Measurements from ENCODE around the gene SLC45A2.

SLC45A2 gene

GRCh38 chr5:34008802-34009201, 24.3 kb upstream of the SLC45A2 start:
- no peak for DNase-seq (ENCODE audit: low read depth)
- peak overlapping the region; percentile 68 for H3K4me3 ChIP-seq (ENCODE audit: low read depth, low read length)

- peak within 1 kb of the TSS; percentile 68 for H3K4me3 ChIP-seq (ENCODE audit: low read depth, low read length)
Measured at GRCh38 chr5:34007621-34008600, 23.4 kb upstream of the SLC45A2 start, which contains the start of gene AMACR. AMACR (minus strand) TSS chr5:34008050; CDS start chr5:34008019, 31 bp downstream.

GRCh38 chr5:34007201-34007620, 22.7 kb upstream of the SLC45A2 start:
- DNase-seq (ENCODE audit: low read depth), result no peak
- H3K4me3 ChIP-seq (ENCODE audit: low read depth, low read length), result peak overlapping the region; percentile 68

More at GRCh38 chr5:34007621-34008600, 23.4 kb upstream of the SLC45A2 start, which contains the start of gene AMACR:
- peak; percentile 89 for DNase-seq (ENCODE audit: low read depth)

- no peak for DNase-seq (ENCODE audit: low read depth)
- H3K4me3 ChIP-seq (ENCODE audit: low read depth, low read length), result no peak overlapping the region
Measured at GRCh38 chr5:34005681-34006080, 21.2 kb upstream of the SLC45A2 start.

- no peak overlapping the region for H3K4me3 ChIP-seq (ENCODE audit: low read depth, low read length)
- DNase-seq (ENCODE audit: low read depth), result no peak
Measured at GRCh38 chr5:34005211-34005610, 20.7 kb upstream of the SLC45A2 start.

- DNase-seq (ENCODE audit: low read depth), result no peak
Measured at GRCh38 chr5:34003941-34004340, 19.4 kb upstream of the SLC45A2 start.

GRCh38 chr5:34002629-34003328, 18.3 kb upstream of the SLC45A2 start:
- H3K4me3 ChIP-seq (ENCODE audit: low read depth, low read length), result no peak overlapping the region
- no peak for DNase-seq (ENCODE audit: low read depth)

More at GRCh38 chr5:34003941-34004340, 19.4 kb upstream of the SLC45A2 start:
- no peak overlapping the region for H3K4me3 ChIP-seq (ENCODE audit: low read depth, low read length)

GRCh38 chr5:34001241-34001841, 16.8 kb upstream of the SLC45A2 start:
- H3K4me3 ChIP-seq (ENCODE audit: low read depth, low read length), result no peak overlapping the region
- DNase-seq (ENCODE audit: low read depth), result no peak

GRCh38 chr5:33999978-34000377, 15.5 kb upstream of the SLC45A2 start:
- no peak overlapping the region for H3K4me3 ChIP-seq (ENCODE audit: low read depth, low read length)
- no peak for DNase-seq (ENCODE audit: low read depth)

- DNase-seq (ENCODE audit: low read depth), result peak; percentile 70
- no peak overlapping the region for H3K4me3 ChIP-seq (ENCODE audit: low read depth, low read length)
Measured at GRCh38 chr5:33997331-33997983, 13.0 kb upstream of the SLC45A2 start.

- DNase-seq (ENCODE audit: low read depth), result no peak
- no peak overlapping the region for H3K4me3 ChIP-seq (ENCODE audit: low read depth, low read length)
Measured at GRCh38 chr5:33995865-33996264, 11.4 kb upstream of the SLC45A2 start.

GRCh38 chr5:33994845-33995244, 10.4 kb upstream of the SLC45A2 start:
- DNase-seq (ENCODE audit: low read depth), result peak; percentile 56
- H3K4me3 ChIP-seq (ENCODE audit: low read depth, low read length), result no peak overlapping the region

- H3K4me3 ChIP-seq (ENCODE audit: low read depth, low read length), result no peak overlapping the region
- DNase-seq (ENCODE audit: low read depth), result no peak
Measured at GRCh38 chr5:33992864-33993263, 8.4 kb upstream of the SLC45A2 start.

- DNase-seq (ENCODE audit: low read depth), result no peak
Measured at GRCh38 chr5:33985447-33985846, 954 bp upstream of the SLC45A2 start.

GRCh38 chr5:33984178-33984577, 315 bp downstream of the SLC45A2 start:
- H3K4me3 ChIP-seq (ENCODE audit: low read depth, low read length), result no peak overlapping the region
- DNase-seq (ENCODE audit: low read depth), result no peak

More at GRCh38 chr5:33985447-33985846, 954 bp upstream of the SLC45A2 start:
- H3K4me3 ChIP-seq (ENCODE audit: low read depth, low read length), result no peak overlapping the region

GRCh38 chr5:33981408-33982162, 2.9 kb downstream of the SLC45A2 start:
- DNase-seq (ENCODE audit: low read depth), result no peak
- H3K4me3 ChIP-seq (ENCODE audit: low read depth, low read length), result no peak overlapping the region

GRCh38 chr5:33980030-33980429, 4.5 kb downstream of the SLC45A2 start:
- no peak for DNase-seq (ENCODE audit: low read depth)
- no peak overlapping the region for H3K4me3 ChIP-seq (ENCODE audit: low read depth, low read length)

GRCh38 chr5:33978306-33978705, 6.2 kb downstream of the SLC45A2 start:
- no peak for DNase-seq (ENCODE audit: low read depth)

GRCh38 chr5:33976307-33976706, 8.2 kb downstream of the SLC45A2 start:
- no peak for DNase-seq (ENCODE audit: low read depth)
- no peak overlapping the region for H3K4me3 ChIP-seq (ENCODE audit: low read depth, low read length)

More at GRCh38 chr5:33978306-33978705, 6.2 kb downstream of the SLC45A2 start:
- H3K4me3 ChIP-seq (ENCODE audit: low read depth, low read length), result no peak overlapping the region

Data from skeletal muscle cell (primary cell).